Ovary (tissue), 9 donors: Measurements from ENCODE around the gene EPS8. TPM values are rescaled to one million over a fixed set of nuclear protein-coding genes. Genes with fewer than 3 reads are reported as not detected.

Experiments used
- DNase-seq, 5 donors: peaks; one replicate each; pipeline ENCODE4 v3.0.0-alpha.2; 2019 to 2020
- H3K27ac ChIP-seq, 2 donors: fragments of 200-600 bp; one replicate each; pipeline versions ENCODE4 v1.5.1 to v1.8.0; 2019 to 2022
- H3K27me3 ChIP-seq: fragments of 200-600 bp; one replicate; pipeline ENCODE4 v1.8.0; 2022
- H3K36me3 ChIP-seq: fragments of 200-600 bp; sonication (generic); one replicate; pipeline ENCODE4 v1.5.1; 2019
- H3K4me1 ChIP-seq: one replicate; pipeline ENCODE4 v1.8.1; 2013; ENCODE audit warnings: mild to moderate bottlenecking, moderate library complexity; ENCODE audit not compliant: insufficient read depth
- H3K4me3 ChIP-seq: fragments of 200-600 bp; sonication (generic); one replicate; pipeline ENCODE4 v1.5.1; 2017
- H3K9me3 ChIP-seq, 2 donors: fragments of 200-600 bp in 1 of 2; sonication (generic) in 1 of 2; one replicate each; pipeline versions ENCODE4 v1.5.1 to v1.8.1; 2013 to 2019; ENCODE audit warnings: mild to moderate bottlenecking in 1 of 2, moderate library complexity in 1 of 2
- EP300 ChIP-seq: sonication (generic); formaldehyde crosslinking; IDR thresholded peaks from one replicate; pipeline ENCODE4 v1.6.1; 2017; ENCODE audit warnings: antibody characterized with exemption
- POLR2A ChIP-seq: fragments of 450-650 bp; IDR thresholded peaks from one replicate; pipeline ENCODE4 v1.6.1; 2017; ENCODE audit warnings: antibody characterized with exemption, mild to moderate bottlenecking, moderate library complexity
- WGBS, 3 donors: extraction: QIAGEN DNeasy Blood & Tissue Kit in 1 of 3; methylation state at CpG; one replicate each; pipeline versions ENCODE4 v1.1.5 to v1.1.7; 2013 to 2017; 5-methylcytosine and 5-hydroxymethylcytosine counted together
- intact Hi-C, 4 donors: fragments of 100-400 bp; cut with DNase I; formaldehyde crosslinking; loops; one replicate each; pipeline versions ENCODE4 v1.11.0 to v1.15.1; 2022 to 2023
- polyA plus RNA-seq, 2 donors: library from polyadenylated mRNA; stranded (reverse); fragments of 200-250 nt in 1 of 2; fragments of 350-450 nt in 1 of 2; fragmentation: Illumina TruSeq in 1 of 2; extraction: RNeasy Lipid Tissue Mini Kit (QIAGEN cat#74804) in 1 of 2; gene quantifications; one replicate each; pipeline ENCODE4 v1.2.3, GENCODE V29; 2013 to 2014
- total RNA-seq, 7 donors: library from RNA; depleted of rRNA in 2 of 7; stranded (reverse); fragments of >200 nt in 2 of 7; fragmentation: NEBNext Ultra II Directional in 3 of 7; extraction: Animal tissue kit (Norgen Biotek cat#: 25700) in 3 of 7; gene quantifications; one replicate each; pipeline versions ENCODE4 v1.1.0 to v1.2.4, GENCODE V29; 2016 to 2023
- TF ChIP-seq, protein P1 (sequence below), 3 donors: fragments of 450-650 bp in 2 of 3; fragments of 200-600 bp in 1 of 3; IDR thresholded peaks; one replicate each; pipeline versions ENCODE4 v1.5.1 to v1.8.0; 2016 to 2022; ENCODE audit warnings: antibody characterized with exemption in 3 of 3, mild to moderate bottlenecking in 1 of 3
- donor health status: DM: no; HTN: no; CAD: no; lungs with moderate emphysema.
- donor health status: DM: no; HTN: no; CAD: no.
- donor health status: Bipolar disorder and iron deficiency.
- donor health status: DM: yes; HTN: yes; CAD: no.
- donor health status: DM: no; HTN: no; CAD: no.
- donor health status: DM: yes; HTN: yes; CAD: no.

The EPS8 gene
- total and polyA plus RNA-seq, 9 donors = 56.2 to 94.9 (median 77.4) TPM

DNA sequence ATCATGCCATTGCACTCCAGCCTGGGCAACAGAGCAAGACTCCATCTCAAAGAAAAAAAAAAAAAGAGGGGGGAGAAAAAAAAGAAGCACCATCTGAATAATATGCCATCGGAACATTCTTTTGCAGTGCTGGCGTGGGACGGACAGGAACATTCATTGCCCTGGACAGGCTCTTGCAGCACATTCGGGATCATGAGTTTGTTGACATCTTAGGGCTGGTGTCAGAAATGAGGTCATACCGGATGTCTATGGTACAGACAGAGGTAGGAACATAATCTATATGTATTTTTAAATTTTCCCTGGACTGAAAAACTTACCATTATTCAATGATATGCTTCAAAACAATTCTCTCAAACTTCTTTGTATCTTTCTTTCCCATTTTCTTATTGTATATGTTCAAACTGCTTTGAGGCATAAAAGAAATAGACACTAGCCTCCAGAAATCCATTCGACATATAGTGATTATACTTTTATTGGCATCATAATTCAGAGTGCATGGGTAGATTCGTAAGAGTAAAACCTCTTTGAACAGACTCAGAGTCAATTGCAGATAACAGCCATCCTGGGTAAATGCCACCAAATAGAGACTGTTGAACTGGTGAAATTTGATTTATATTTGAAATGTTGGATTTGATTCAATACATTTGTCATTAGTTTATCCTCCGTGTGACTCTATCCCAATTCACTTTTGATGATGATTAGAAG lies 199.7 kb downstream of the EPS8 start:
- 78 to 80% (median 79%) methylated on average over 8 of the region's 8 CpGs for WGBS, 3 donors
- no peaks in the 10 kb centered on the region for H3K9me3 ChIP-seq
- H3K4me3 ChIP-seq = no peak overlapping the region
- H3K4me1 ChIP-seq = peaks cover 3% of the 10 kb centered on the region
- DNase-seq = no peak
- no peak overlapping the region for H3K27ac ChIP-seq
- H3K36me3 ChIP-seq = no peaks in the 10 kb centered on the region
- TF ChIP-seq EP300 (no peak), POLR2A (no peak)
- TF ChIP-seq, protein P1, sequence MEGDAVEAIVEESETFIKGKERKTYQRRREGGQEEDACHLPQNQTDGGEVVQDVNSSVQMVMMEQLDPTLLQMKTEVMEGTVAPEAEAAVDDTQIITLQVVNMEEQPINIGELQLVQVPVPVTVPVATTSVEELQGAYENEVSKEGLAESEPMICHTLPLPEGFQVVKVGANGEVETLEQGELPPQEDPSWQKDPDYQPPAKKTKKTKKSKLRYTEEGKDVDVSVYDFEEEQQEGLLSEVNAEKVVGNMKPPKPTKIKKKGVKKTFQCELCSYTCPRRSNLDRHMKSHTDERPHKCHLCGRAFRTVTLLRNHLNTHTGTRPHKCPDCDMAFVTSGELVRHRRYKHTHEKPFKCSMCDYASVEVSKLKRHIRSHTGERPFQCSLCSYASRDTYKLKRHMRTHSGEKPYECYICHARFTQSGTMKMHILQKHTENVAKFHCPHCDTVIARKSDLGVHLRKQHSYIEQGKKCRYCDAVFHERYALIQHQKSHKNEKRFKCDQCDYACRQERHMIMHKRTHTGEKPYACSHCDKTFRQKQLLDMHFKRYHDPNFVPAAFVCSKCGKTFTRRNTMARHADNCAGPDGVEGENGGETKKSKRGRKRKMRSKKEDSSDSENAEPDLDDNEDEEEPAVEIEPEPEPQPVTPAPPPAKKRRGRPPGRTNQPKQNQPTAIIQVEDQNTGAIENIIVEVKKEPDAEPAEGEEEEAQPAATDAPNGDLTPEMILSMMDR (IDR thresholded peaks at IDR 0.05) = no peak
- H3K27me3 ChIP-seq = no peaks in the 10 kb centered on the region
- intact Hi-C loops = loop anchor here in 3 of 4 donors (2.0 to 10.0 kb wide), 2 partner anchors 267 to 315 kb away; no protein-coding TSS in a partner anchor

DNA sequence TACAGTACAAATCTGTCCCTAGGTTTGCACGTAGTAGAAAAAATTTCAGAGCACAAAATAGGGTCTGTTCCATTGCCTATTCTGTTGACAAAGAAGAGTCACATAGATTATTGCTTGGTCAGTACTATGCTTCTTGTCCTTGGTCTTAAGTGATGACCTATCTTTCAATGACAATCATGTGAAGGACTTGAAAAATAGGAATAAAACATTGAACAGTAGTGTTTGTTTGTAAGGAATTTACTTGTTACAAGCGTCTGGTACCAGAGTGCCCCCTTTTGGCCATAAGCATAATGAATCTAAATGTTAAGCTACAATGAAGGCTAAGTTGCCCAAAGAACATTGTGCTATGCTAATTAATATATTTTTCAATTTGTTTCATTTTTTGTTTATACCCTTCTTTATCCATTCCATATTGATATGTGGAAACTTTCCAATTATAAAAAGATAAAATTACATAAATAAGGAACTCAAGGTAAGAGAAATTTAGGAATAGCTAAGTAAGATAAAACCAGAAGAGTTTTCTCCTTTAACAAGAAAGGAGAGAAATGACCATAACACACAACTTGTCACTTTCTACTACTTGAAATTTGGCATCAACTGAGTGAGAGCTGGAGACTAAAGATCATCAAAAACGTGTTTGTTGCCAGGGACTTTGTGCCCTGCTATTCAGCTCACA lies 204.7 kb downstream of the EPS8 start:
- Histone ChIP-seq H3K4me3 (no peak overlapping the region), H3K4me1 (no peaks in the 10 kb centered on the region), H3K27me3 (no peaks in the 10 kb centered on the region), H3K27ac (no peak overlapping the region), H3K36me3 (no peaks in the 10 kb centered on the region), H3K9me3 (no peaks in the 10 kb centered on the region)
- whole genome bisulfite sequencing, 3 donors = 31 to 36% (median 32%) methylated on average over 3 of the region's 3 CpGs
- no peak for TF ChIP-seq POLR2A
- TF ChIP-seq, protein P1 (IDR thresholded peaks at IDR 0.05) = peak; percentile 15 to 58 (median 44)
- TF ChIP-seq EP300 = no peak
- DNase-seq = peak in 1 of 5 donors; percentile 36
- intact Hi-C loops = loop anchor here (5.0 to 10.0 kb wide), 3 partner anchors 47 to 310 kb away; no protein-coding TSS in a partner anchor

DNA sequence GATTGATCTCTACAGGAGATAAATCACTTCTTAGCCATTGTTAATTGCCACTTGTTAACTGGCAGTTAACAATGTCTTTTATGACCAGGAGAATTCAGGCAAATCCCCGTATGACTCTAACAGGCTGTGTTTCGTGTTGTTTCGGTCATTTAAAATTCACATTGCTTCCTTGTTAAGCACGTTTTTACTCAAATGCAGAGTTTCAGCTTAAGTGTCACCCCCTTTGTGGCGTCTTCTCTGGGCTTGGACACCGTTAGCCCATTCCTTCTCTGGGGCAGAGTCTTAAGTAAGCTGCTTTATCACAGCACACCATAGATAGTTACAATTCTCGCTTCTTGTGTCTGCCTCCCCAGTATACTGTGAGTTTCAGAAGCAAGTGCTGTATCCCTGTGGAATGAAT lies 205.4 kb downstream of the EPS8 start:
- DNase-seq = no peak
- WGBS, 3 donors = 88 to 89% (median 88%) methylated on average over 7 of the region's 7 CpGs
- H3K36me3 ChIP-seq = no peaks in the 10 kb centered on the region
- no peaks in the 10 kb centered on the region for H3K4me1 ChIP-seq
- H3K4me3 ChIP-seq = no peak overlapping the region
- no peak overlapping the region for H3K27ac ChIP-seq
- no peaks in the 10 kb centered on the region for H3K27me3 ChIP-seq
- no peaks in the 10 kb centered on the region for H3K9me3 ChIP-seq
- no peak for TF ChIP-seq EP300
- TF ChIP-seq, protein P1 (IDR thresholded peaks at IDR 0.05) = no peak
- no peak for TF ChIP-seq POLR2A
- intact Hi-C loops = loop anchor here (5.0 to 10.0 kb wide), 3 partner anchors 47 to 309 kb away; no protein-coding TSS in a partner anchor

DNA sequence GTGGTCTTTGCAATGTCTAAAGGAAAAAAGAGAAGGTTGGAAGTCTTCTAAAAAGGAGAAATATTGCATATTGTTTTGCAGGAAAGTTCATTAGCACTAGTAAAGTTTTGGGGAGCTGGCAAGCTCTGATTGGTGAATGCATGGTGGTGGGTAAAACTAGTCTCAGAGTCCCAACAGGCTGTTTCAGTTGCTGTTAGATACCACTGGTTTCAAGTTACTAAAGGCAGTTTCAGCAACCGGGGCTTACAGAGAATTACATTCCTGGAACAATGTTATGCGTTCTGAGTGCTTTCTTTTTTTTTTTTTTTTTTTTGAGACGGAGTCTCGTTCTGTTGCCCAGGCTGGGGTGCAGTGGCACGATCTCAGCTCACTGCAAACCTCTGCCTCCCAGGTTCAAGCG lies 208.2 kb downstream of the EPS8 start:
- Histone ChIP-seq H3K27me3 (no peaks in the 10 kb centered on the region), H3K4me3 (no peak overlapping the region), H3K9me3 (no peaks in the 10 kb centered on the region), H3K36me3 (no peaks in the 10 kb centered on the region), H3K4me1 (no peaks in the 10 kb centered on the region), H3K27ac (no peak overlapping the region)
- DNase-seq = no peak
- WGBS, 3 donors = 21 to 43% (median 34%) methylated on average over 6 of the region's 6 CpGs
- TF ChIP-seq POLR2A (no peak), EP300 (no peak)
- TF ChIP-seq, protein P1 (IDR thresholded peaks at IDR 0.05) = no peak
- intact Hi-C loops = loop anchor here (5.0 to 10.0 kb wide), 3 partner anchors 44 to 306 kb away; no protein-coding TSS in a partner anchor
